HG03139 (cell line): ENCODE measurements around the gene GIGYF2.

Experiments
- ATAC-seq: cut with Tn5 transposase; IDR thresholded peaks from one replicate; pipeline ENCODE4 v1.9.1; 2021; ENCODE audit not compliant: unreplicated experiment

GIGYF2 gene

DNA sequence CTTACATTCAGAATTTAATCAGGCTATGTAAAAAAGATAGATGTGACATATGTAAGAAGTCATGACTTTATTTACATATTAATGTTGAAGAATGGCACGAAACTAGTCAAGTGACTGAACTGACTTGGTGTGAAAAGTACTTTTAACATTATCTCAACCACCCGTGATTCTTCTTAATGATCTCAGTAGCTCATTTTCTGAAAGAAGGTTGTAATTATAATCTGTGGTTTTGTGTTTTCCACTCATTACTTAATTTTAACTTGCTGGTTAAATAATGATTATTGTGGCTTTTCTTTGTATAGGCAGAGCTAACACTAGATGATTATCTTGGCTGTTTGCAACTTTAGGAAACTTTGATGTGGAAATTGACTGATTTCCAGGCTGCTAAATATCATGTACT, 60.8 kb downstream of the GIGYF2 start:
- ATAC-seq: no peak

DNA sequence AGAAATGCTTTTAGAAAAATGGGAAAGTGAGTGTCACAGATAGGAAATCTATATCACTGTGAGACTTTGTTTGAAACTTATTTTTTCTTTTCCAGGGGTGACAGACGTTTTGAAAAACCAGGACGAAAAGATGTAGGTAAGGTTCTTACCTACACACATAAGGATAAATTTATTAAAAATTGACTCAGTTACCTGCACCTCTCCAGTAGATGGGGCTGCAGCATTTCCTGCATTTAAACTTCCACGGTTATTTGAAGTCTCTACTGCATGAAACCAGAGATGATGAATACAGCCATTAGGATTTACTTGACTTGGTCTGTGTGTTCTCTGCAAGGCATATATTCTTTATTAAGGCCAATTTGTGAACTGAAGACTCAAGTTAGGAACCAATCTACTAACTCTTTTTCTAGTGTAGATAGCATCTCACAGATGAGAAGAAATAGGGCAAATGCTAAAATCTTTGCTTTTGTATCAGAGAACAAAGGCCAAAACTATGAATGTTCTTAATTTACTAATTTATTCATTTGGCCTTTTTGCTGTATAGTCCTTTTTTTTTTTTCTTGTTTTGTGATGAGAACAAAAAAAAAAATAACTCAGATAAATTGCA, 64.3 kb downstream of the GIGYF2 start:
- ATAC-seq: no peak

DNA sequence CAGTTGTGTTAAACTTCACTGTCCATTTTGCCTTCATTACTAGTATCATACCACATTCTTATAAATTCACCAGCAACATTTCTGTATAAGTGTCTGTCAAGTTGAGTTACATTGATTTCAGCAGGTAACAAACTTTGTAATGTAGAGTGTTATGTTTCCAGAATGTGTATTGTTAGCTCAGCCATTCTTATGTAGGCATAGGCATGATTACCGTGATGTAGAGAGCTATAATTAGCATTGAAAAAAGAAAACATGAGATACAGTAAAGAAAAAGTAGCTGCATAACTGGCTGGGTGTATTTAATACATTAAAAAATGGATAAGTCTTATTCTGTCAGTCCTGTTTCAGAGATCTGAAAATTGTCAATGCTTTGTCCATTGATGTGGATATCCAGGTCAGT, 70.7 kb downstream of the GIGYF2 start:
- ATAC-seq: no peak

DNA sequence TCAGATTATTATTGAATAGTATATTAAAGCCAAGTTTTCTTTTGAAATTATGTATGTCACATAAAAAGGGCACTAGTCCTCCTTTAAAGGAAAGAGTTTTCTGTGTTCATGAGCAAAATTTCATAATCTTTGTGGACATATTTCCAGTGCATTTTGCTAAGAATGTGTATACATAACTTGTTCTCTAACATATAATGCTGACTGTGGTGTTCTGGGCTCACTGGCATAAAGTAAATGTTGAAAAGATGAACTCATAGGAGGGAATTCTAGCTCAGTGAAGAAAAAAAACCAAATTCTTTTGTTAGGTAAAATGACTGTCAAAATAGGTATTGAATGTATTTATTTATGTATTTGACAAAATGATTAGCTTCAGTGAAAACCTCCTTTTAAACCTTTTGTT, 73.1 kb downstream of the GIGYF2 start:
- no peak for ATAC-seq

DNA sequence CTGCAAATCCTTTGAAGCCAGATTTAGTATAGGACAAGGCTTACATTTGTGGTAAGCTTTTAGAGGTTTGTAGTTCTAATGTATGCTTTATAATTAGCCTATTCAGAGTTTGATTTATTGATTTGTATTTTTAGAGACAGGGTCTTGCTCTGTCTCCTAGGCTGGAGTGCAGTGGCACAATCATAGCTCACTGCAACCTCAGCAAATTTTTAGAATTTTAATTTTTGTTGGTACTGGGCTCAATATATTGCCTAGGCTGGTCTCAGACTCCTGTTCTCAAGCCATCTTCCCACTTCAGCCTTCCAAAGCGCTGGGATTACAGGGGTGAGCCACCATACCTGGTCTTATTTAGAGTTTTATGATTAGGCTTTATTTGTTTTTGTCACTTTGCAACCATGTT, 74.7 kb downstream of the GIGYF2 start:
- no peak for ATAC-seq

- peak; percentile 68 for ATAC-seq
These were observed 75.4 kb downstream of the GIGYF2 start for GRCh38 chr2:232772531-232772930.

DNA sequence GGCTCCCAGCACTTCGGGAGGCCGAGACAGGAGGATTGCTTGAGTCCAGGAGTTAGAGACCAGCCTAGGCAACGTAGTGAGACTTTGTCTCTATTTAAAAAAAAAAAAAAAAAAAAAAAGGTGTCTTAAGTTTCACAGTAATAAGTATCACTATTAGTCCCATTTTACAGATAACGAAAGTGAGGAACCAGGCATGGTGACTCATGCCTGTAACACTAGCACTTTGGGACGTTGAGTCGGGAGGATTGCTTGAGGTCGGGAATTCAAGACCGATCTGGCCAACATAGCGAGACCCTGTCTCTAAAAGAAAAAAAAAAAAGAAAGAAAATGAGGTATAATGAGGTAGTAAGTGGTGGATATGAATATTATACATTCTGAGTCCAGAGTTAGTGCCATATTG, 76.7 kb downstream of the GIGYF2 start:
- no peak for ATAC-seq

- ATAC-seq: no peak
These were observed 79.3 kb downstream of the GIGYF2 start, which contains the start of gene KCNJ13 for GRCh38 chr2:232776435-232776834. Gene KCNJ13 (minus strand): TSS chr2:232776565. CDS start chr2:232771362, 5,203 bp downstream.

DNA sequence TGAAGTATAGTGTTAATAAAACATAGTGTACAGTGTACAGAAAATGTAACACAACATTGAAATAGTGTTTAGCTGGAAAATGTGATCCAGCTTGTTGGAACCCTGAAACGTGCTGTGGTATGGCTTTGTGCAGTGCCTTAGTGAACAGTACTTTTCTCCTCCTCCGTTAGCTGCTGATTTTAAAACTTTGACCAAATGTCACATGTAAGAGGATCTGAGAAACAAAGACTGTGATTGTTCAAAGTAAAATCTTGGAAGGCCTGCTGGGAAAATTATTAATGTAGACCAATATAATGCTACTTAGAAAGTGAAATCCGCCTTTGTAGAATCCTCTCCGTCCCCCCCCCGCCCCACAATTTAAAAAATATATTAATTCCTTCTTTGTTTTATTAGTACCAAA, 80.1 kb downstream of the GIGYF2 start:
- no peak for ATAC-seq

DNA sequence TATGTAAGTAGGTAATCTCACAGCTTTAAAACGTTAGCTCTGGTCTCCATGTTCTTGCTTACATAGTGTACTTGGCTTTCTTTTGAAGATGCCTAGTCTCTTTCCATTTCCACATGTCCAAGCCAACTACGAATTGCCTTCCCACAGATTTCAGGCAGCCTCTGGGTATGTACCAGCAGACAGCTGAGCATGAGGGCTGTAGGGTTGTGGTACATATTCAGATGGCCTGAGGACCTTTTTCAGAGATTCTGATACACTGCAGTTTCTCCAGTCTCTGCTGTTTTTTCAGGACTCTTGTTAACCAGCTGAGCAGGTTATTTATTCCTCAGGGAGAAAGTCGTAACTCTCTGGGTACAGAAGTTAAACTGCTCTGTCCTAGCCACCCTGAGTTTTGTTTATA, 82.3 kb downstream of the GIGYF2 start:
- no peak for ATAC-seq

- ATAC-seq: no peak
These were observed 82.8 kb downstream of the GIGYF2 start for GRCh38 chr2:232779934-232780333.

DNA sequence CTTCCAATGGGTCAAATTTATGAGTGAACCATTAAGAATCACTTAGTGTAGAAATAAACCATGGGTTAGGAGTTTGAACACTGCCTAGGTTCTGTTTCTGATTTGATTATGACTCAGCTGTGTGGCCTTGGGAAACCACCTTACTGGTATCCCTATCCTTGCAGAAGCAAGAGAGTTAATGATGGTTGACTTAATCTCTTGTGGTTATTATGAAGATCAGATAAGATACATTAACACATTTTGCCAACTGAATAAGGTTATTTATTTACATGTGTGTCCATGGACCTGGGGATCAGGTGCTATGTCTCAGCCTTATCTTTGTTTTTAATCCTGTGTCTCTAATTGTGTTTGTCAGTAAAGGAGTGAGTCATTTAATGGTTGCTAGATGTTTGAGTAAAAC, 84.6 kb downstream of the GIGYF2 start:
- ATAC-seq: peak; percentile 82

DNA sequence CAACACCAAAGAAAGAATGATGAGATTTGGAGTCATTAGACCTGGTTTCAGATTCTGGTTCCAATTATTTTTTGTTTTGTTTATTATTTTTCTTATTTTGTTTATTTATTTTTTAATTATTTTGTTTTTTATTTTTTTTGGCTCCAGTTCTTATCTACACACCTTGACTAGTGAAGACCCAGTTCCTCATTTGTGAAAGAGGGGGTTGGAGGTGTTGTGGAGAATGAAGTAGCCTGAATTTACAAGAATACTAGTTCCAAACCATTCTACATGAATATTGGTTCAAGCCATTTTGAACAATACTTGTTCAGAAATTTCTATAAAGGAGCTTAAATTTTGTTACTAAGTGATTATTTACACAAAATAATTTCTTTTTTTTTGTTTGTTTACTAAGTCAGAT, 86.1 kb downstream of the GIGYF2 start:
- no peak for ATAC-seq

DNA sequence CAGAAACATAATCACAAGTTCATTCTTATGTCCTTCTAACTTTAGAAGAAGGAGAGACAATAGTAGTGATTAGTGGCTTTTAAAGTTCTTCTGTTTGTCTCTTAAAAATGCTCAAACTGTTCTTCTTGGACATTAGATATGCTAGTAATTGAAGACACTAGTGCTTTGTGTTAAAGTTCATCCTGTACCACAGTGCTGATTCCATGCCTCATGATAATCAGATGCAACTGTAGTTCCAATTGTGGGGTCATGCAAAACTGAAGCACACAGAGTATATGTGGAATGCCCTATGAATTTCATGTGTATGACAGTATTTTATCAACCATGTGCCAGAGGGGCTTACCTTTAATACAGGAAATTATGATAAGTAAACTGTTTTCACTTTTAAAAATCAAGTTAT, 90.7 kb downstream of the GIGYF2 start:
- ATAC-seq: no peak

DNA sequence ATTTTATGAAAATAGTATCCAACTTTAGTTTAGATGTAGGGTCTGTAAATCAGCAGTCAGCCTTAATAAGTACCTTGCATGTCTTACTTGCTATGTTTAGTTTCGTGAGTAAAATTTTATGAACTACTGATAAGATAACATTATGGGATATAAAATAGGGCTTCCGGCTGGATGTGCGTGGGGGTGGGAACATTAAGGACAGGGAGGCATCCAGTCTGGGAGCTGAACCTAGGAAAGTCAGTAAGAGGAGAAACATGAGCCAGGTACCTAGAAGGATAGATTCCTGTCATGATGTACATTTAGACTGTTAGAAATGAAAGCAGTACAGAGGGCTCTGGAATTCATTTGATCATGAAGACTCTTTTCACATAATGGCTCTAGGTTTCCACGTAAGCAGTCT, 92.0 kb downstream of the GIGYF2 start:
- ATAC-seq: no peak

- no peak for ATAC-seq
These were observed 94.4 kb downstream of the GIGYF2 start for GRCh38 chr2:232791518-232791917.

- no peak for ATAC-seq
These were observed 96.1 kb downstream of the GIGYF2 start for GRCh38 chr2:232793271-232793670.

DNA sequence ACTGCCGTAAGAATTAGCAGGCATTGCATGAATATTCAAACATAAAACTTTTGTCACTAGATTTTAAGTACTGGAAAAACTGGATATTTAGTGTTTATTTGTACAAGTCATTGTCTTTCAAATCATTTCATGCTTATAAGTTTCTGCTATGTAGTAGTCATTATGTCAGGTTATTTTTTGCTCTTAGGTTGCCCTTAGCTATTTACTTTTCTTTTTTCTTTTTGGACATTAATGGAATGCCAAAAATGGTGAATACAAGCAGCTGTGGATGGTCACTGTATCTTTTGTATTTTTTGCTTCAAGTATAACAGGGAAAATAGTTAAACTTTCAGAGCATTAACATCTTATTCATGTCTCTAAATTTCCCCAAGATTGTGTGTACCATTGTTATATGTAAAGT, 97.8 kb downstream of the GIGYF2 start:
- ATAC-seq: no peak

- no peak for ATAC-seq
These were observed 98.8 kb downstream of the GIGYF2 start for GRCh38 chr2:232795920-232796319.

- ATAC-seq: no peak
These were observed 101.1 kb downstream of the GIGYF2 start for GRCh38 chr2:232798187-232798586.

GRCh38 chr2:232800166-232800565, 103.0 kb downstream of the GIGYF2 start:
- no peak for ATAC-seq

DNA sequence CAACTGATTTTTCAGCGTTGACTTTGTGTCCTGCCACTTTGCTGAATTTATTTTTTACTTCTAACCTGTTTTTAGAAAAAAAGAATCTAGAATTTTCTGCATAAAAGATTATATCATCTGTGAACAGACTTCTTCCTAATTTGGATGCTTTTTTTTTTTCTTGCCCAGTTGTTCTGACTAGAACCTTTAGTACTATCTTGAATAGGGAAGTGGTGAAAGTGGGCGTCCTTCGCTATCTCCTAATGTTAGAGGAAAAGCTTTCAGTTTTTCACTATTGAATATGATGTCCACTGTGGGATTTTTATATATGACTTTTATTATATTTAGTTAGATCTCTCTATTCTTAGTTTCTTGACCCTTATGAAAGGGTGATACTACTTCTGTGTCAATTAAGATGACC, 105.0 kb downstream of the GIGYF2 start:
- ATAC-seq: no peak

GRCh38 chr2:232809349-232810124, 112.4 kb downstream of the GIGYF2 start:
- ATAC-seq: no peak
